GM19372 (cell line): ENCODE results near the gene ALOX15.
"Not testable (repeated sequence)": the region's sequence is repeated elsewhere in the genome, so short reads cannot be mapped to it uniquely, and the experiment has no call there.

Experiments
- ATAC-seq: cut with Tn5 transposase; IDR thresholded peaks from one replicate; pipeline ENCODE4 v1.9.1; 2021; ENCODE audit warnings: mild to moderate bottlenecking, low read depth, moderate library complexity; ENCODE audit not compliant: unreplicated experiment

The ALOX15 gene

DNA sequence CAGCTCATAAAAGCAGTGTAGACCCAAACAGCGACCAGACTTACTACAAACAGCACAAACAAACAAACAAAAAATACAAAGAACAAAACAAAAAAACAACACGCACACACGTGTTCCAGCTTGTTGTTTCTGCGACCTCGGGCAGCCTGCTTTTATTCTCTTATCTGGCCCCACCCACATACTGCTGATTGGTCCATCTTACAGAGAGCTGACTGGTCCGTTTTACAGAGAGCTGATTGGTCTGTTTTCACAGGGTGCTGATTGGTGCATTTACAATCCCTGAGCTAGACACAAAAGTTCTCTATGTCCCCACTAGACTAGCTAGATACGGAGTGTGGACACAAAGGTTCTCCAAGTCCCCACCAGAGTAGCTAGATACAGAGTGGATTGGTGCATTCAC is 14.5 kb upstream of the ALOX15 start:
- not testable (repeated sequence) for ATAC-seq

DNA sequence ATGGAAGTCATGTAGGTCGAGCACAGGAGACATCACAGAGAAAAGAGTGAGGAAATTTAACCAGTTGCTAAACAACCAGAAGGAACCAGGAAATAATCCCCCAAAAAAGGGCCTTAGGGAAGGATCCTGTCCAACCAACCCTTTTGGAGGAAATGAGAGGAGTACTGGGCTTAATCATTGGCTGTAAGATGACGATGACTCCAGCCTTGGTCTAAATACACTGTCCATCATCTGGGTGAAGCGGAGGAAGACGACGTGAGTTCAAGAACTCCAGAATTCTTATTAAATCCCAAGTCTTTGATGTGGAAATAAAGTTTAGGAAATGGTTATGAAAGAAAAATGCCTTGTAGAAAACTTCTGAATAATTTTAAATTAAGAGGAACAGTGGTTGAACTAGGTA is 11.5 kb upstream of the ALOX15 start:
- no peak for ATAC-seq

DNA sequence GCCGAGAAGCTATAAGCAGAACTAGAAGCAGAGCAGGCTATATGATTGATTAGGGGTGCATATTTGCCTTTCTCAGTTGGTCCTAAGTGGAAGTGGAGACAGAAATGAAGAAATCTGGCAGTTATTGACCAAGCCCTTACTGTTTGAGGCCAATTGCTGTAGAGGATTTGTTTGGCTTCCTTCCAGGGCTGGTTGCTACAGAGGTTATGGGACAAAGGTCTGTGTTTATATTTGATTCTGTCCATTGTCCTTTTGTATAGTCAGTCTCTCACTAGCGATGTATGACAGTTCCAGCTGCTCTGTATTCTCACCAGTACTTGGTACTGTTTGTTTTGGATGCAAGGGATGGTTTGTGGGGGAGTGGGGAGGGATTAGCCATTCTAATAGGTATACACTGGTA is 7.3 kb upstream of the ALOX15 start:
- ATAC-seq = no peak

DNA sequence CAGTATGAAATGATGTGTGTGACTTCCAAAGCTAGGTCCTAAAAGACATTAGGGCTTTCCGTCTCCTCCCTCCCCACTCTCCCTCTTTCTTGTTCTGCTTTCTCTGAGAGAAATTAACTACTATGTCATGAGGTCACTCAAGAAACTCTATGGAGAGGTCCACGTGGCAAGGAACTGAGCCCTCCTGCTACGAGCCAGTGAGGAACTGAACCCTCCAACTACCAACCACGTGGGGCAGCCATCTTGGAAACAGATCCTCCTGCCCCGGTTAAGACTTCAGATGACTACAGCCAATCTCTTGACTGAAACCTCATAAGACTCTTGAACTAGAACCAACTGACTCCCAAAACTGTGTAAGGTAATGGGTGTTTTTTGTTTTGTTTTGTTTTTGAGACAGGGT is 4.2 kb upstream of the ALOX15 start:
- ATAC-seq = no peak

DNA sequence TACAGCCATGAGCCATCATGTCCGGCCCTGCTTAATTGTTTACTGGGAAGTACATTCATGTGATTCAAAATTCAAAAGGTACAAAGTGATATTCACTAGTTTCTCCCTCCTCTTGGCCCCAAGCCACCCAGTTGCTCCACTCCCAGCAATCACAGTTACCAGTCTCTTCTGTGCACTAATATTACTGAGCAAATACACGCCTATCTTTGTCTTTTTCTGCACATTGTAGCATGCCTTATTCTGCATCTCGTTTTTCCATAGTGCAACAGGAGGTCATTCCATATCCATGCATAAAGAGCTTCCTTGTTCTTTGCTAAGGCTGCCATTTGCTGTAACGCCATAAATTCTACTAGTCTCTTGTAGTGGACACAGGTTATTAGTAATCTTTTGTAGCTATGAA is 2.2 kb upstream of the ALOX15 start:
- ATAC-seq = no peak

DNA sequence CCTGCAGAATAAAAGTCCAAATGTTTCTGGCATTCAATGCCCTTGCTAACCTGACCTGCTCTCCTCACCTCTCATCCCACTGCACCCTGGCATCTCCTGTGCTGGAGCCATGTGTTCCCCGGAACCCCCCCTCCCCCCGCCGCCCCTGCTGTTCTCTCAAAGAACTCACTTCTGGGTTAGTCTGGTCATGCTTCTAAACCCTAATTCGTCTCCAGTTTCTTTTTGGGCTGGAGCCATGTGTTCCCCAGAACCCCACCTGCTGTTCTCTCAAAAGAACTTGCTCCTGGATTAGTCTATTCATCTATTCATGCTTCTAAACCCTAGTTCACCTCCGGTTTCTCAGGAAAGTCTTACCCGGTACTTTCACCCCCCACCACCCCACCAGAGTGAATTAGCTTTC is 808 bp upstream of the ALOX15 start:
- no peak for ATAC-seq

DNA sequence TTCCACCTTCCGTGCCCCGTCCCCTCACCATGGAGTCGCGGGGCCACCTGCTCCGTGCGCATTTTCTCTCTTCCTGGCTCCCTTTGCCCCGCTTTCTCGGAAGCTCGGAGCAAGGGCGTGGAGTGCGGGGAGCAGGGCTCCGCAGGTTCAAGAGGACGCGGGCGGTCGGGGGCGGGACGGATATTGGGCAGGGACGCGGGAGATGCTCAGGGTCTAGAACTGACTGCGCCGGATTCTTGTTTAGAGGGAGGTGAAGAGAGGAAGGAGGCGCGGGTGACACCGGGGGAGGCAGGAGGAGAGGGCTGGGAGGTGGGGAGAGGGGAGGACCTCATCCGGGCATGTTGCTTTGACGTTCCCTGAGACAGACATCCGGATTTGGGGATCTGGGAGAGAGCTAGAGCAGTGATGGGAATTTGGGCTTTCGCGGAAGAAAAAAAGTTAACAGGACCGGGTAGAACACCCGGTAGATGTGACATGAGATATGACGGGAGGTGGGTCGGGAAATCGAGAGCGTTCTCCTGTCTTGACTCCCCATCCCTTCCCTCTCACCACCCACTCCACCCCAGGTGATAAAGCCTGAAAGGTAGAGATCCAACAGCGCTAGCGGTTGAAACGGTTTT is 799 bp downstream of the ALOX15 start:
- ATAC-seq = not testable (repeated sequence)

DNA sequence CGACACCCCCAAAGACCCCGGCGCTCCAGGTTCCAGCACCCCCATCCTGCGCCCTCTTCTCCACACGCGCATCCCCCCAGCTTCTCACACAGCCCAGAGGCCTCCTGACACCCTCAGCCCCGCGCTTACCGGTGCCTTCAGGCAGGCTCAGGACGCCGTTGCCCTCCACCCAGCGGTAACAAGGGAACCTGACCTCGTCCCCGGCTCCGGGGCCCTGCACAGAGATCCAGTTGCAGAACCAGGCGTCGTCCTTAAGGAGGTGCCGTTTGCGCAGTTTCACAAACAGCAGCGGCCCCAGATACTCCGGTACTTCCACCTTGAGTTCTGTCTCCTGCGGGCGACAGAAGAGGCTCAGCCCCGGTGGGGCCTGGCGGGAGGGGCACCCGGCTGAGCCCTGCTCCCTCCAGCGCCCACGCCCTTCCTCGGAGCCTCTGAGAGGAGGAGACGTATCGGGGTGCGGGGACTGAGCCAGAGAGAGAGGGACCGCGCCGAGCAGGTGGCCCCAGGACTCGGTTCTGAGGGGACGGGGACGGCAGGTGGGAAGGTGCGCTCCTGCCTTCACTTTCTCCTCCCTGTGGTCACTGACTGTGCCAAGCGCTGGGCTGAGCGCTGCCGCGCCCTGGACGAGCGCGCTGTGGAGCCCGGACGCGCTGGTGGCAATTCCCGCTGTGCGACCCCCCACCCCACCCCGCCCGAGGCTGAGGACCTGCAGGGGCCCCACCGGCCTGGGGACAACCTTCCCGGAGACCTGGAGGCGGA is 2.0 kb downstream of the ALOX15 start:
- ATAC-seq = not testable (repeated sequence)

DNA sequence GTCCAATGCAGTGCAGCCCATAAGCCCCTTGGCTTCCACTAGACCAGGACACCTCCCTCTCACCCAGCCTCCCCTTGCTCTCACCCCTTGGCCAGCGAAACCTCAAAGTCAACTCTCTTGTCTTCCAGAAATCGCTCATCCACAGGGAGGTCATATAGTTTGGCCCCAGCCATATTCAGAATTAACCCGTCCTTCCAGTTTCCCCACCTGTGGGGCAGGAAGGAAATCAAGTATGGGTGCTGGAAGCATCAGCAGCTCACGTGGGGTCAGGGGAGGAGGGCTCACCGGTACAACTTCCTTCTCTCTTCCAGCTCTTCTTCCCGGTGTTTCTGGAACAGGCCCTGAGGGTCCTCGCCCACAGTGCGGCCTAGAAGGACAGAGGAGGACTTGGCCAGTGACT is 2.7 kb downstream of the ALOX15 start:
- not testable (repeated sequence) for ATAC-seq

DNA sequence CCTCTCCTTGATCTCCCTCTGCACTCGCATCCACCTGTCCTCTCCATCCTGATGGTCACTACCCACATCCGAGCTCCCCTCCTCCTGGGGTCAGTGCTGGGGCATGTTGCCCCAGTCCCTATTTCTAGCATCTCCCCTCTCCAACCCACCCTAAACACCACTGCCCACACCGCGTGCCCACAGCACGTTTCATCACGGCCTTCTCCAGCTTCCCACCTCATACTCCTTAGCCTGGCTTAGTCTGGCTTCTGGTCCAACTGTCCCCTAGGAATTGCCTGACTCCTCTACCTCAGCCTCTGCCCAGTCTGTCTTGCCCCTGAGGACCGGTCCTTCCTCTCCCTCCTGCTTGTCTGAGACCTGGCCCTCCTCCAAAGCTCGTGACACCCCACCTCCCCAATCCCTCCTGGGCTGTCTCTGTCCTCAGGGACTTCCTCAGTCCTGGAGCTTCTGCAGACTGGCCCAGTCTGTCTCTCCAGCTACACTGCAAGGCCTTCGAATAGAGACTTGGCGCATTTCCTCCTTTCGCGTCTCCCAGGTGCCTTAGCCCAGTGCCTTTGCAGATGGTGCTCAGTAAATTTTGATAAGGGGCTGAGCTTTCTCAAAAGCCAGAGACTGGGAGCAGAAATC is 4.9 kb downstream of the ALOX15 start:
- no peak for ATAC-seq

DNA sequence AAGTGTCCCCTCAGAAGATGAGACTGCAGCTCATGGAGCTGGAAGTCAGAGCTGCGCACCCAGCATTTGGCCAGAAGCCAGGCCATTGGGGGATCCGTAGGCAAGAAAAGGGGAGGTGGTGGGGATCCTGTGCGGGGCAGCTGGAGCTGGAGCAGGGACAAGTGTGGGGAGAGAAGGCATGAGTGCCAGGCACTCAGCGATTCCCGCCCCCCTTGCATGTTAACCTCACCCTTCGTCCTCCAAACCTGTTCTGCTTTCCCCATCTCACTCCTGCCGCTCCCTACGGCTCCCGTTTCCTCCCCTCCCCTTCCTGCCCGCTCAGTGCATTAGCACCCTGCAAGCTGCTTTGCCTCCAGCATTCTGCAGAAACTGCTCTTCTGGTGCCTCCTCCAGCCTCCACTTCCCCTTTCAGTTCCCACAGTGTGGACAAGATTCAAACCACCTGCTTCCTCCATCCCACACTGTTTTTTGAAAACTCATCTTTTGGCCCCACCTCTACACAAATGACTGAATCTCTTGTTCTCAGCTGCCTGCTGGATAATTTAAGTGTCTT is 5.6 kb downstream of the ALOX15 start:
- ATAC-seq = no peak

DNA sequence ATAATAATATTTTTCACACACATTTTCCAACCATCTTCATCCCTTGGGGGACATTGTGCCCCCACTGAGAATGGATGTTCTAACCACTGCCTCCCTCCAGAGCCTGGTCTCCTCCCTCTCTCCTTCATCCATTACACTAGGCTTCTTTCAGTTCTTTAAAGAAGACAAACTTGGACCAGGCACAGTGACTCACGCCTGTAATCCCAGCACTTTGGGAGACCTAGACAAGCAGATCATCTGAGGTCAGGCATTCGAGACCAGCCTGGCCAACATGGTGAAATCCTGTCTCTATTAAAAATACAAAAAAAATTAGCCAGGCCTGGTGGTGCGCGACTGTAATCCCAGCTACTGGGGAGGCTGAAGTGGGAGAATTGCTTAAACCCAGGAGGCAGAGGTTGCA is 6.5 kb downstream of the ALOX15 start:
- ATAC-seq = no peak

DNA sequence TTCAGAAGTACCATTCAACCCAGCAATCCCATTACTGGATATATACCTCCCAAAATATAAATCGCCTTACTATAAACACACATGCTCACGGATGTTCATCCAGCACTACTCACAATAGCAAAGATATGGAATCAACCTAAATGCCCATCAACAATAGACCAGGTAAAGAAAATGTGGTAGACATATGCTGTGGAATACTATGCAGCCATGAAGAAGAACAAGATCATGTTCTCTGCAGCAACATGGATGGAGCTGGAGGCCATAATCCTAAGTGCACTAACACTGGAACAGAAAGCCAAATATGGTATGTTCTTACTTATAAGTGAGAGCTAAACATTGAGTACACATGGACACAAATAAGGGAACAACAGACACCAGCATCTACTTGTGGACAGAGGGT is 7.8 kb downstream of the ALOX15 start:
- no peak for ATAC-seq

DNA sequence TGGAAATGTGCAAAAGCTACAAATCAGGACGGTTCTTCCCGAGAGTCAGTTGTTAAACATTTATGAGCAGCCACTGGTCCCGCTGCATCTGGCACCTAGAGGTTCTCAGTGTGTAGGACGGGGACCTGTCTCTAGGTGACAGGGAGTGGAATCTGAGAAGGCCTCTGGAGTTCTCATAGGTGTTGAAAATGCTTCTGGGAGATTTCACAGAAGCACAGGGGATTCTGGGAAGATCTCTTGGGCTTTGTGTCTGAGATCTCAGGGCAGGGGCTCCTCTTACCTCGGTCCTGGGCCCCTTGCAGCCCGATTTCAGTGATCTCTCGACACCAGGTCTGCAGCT is 8.9 kb downstream of the ALOX15 start:
- ATAC-seq = no peak

DNA sequence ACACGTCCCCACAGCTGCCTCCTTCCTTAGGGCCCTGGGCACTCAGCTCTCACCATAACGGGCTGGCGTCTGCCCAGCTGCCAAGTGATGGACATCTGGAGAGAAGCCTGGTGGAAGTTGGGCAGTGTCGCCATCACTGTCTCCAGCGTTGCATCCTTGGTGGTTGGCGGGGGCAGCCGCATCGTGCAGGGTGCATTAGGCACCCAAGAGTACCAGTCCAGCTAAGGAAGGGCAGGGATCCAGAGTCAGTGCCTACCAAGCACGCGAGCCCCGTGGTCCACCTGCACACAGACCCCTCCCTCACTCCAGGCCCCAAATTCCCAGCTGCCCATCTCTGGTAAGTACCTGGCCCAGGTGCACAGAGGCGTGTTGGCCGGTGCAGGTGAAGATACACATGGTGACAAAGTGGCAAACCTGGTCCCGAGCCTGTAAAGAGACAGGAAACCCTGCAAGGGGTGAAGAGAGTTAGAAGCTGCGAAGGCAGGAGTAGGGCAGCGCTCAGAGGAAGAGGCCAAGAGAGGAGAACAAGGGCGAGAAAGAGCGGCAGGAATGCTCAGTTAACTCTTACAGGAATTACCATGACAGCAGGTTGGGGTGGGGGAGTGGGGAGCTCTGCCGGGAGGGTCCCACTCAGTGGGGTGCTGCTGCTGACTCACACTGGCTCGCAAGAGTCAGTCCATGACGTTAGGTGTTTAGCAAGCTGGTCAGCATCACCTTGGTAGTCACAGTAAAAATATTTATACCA is 9.5 kb downstream of the ALOX15 start:
- no peak for ATAC-seq

DNA sequence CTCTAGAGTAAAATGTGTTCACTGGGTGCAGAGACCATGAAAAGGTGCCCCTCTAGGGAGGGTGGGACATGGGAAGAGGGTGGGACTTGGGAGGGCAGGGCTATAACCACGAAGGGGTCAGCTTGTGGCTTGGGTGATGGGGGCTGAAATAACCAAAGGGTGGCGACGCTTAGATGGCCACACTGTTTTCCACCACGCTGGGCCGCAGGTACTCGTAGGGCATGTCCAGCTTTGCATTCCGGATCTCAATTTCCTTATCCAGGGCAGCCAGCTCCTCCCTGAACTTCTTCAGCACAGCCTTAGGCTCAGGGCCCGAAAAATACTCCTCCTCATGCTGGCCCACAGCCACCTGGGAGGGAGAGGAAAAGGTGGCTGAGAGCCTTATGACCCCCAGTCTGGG is 10.0 kb downstream of the ALOX15 start:
- no peak for ATAC-seq

DNA sequence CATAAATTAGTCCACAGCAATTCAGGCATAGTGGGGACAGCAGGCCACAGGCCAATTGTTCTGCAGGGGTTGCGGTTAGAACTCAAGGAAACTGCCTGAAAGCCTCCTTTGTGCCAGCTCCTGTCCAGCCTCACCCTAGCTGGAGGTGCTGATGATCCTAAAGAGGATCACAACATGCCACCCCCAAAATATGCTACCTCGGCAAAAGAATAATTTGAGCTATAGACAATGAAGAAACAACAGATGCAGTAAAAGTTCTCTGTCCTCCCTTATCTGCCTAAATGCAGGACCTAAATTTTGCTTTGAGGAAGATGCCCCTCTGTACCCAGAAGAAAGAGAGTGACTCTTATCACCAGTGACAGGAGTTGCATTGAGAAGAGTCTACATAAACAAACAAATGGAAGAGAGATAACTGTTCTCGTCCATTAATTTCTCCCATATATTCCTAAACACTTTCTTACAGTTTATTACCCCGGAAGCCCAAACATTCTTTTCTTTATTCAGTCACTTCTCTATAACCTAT is 14.7 kb downstream of the ALOX15 start:
- ATAC-seq = no peak

DNA sequence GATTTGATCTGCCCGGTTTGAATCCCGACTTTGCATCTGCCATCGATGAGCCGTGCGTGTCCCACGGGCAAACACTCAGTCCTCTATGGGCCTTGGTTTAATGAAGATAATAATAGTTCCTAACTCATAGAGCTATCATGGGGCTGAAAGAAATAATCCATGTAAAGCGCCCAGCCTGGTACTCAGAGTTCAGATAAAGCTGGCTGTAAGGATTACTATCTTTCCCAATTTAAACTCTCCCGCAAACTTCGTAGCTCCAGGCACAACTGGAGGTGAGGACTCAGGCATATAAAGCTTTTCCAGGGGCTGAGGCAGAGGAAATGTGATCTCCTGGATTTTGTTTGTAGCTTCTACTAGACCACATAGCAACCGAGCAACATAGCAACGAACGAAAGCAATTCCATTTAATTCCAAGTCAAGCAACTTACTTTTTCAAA is 16.3 kb downstream of the ALOX15 start:
- ATAC-seq = no peak

DNA sequence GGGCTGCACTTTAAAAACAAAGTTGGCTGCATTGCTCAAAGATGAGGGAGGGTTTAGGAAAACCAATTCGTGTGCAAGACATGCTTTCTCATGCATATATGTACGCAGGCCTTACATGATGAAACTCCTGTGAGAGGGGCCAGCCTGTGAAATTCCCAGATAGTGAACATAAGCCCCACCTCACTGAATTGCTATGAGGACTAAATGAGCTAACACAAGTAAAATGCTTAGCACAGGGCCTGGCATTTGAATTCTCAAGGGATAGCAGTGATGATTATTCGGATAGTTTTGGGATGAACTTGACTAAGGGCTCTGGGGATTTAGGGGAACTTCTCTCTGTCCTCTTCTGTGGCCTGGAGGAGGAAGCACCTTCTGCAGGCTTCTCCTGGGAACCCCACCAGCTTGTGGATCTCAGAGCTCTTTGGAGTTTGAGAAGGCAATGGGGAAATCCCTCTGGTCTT is 17.0 kb downstream of the ALOX15 start:
- not testable (repeated sequence) for ATAC-seq

DNA sequence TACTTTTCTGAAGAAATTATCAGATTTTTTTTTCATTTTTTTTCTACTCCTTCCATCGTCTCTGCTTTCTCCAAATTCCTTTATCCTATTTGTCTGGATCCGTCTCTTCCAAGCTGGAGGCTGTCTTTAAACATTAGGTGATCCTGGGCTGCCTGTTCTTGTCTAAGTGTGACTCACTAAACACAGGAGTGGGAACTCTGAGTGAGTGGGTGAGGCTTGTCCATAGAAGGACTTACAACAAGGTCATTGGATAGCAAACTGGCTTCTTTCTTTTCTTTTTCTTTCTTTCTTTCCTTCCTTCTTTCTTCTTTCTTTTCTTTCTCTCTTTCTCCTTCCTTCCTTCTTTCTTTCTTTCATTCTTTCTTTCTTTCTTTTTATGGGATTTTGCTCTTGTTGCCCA is 18.2 kb downstream of the ALOX15 start:
- no peak for ATAC-seq

DNA sequence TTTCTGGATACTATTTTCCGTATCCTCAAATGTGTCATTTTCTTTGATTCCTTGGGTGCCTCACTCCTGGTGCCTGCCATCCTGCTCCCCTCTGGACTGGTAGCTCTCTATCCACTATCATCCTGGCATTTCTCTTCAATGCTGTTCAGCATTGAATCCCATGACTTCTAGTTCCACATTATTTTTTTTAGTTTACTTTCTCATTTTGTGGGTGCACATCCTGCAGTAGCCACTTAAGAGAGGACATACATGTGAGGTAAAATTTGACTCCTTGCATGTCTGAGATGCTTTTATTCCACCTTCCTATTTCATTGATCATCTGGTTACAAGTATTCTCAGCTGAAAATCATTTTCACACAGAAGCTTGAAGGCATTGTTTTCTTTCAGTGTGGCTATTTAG is 19.1 kb downstream of the ALOX15 start:
- no peak for ATAC-seq
